K562 (cell line): ENCODE results near the gene DTX3. TPM values are rescaled to one million over a fixed set of nuclear protein-coding genes. Genes with fewer than 3 reads are reported as not detected.
"Not testable (repeated sequence)": the region's sequence is repeated elsewhere in the genome, so short reads cannot be mapped to it uniquely, and the experiment has no call there.

ENCODE experiments used
- ATAC-seq: fragments of 200-7000 bp; cut with Tn5 transposase; 3 replicates; pipeline ENCODE4 v1.9.1; 2020; ENCODE audit warnings: moderate library complexity
- BruUV-seq: library from RNA; stranded (reverse); fragments of 400-500 nt; replicated peaks from 2 replicates; lab custom pipeline; 2021; lab: Mats Ljungman, UMichigan
- CTCF ChIA-PET: fragments of 300-600 bp; formaldehyde crosslinking; extraction: SDS; loops from one replicate; lab custom pipeline; 2021; ENCODE audit warnings: low intra/inter-chr PET ratio; lab: Yijun Ruan, JAX
- POLR2A ChIA-PET: fragments of 300-600, 350-650 bp; sonication (Branson Sonifier 250); formaldehyde crosslinking; extraction: SDS; loops from one replicate; lab custom pipeline; 2021; ENCODE audit warnings: antibody characterized with exemption, inconsistent platforms; lab: Yijun Ruan, JAX
- DNase-seq, 4 experiments: peaks; one replicate each; pipeline versions ENCODE4 v3.0.0 to v3.0.0-alpha.2; 2011 to 2018; ENCODE audit warnings: low spot score in 3 of 4, mixed read lengths in 3 of 4; ENCODE audit errors: extremely low read depth in 1 of 4
- FAIRE-seq: peaks from 2 replicates; lab custom pipeline; 2011; peaks lifted over from hg19 to GRCh38; lab: Jason Lieb, UNC
- H2AFZ ChIP-seq: 2 replicates; pipeline ENCODE4 v1.6.0; 2011; ENCODE audit warnings: low read depth, low read length, control low read depth, inconsistent platforms
- H3K27ac ChIP-seq: fragments of 200-600 bp; 3 replicates; pipeline ENCODE4 v1.8.0; 2011; ENCODE audit warnings: low read depth, mild to moderate bottlenecking, control low read depth, inconsistent platforms, low read length, moderate library complexity, mixed read lengths; ENCODE audit errors: extremely low read depth
- H3K27me3 ChIP-seq, 2 experiments: fragments of 300-600 bp in 1 of 2; 2 replicates in 1 of 2; 3 replicates in 1 of 2; pipeline versions ENCODE4 v1.6.0 to v1.8.0; 2011; ENCODE audit warnings: inconsistent platforms in 2 of 2, low read length in 2 of 2, mild to moderate bottlenecking in 1 of 2, mixed read lengths in 1 of 2, moderate library complexity in 1 of 2; ENCODE audit not compliant: control insufficient read depth in 2 of 2, insufficient read depth in 2 of 2
- H3K36me3 ChIP-seq: fragments of 300-600 bp; 3 replicates; pipeline ENCODE4 v1.8.0; 2011; ENCODE audit warnings: mild to moderate bottlenecking, low read length, inconsistent platforms; ENCODE audit not compliant: control insufficient read depth, insufficient read depth
- H3K4me1 ChIP-seq, 2 experiments: fragments of 200-600 bp in 1 of 2; replicated peaks in 1 of 2; 2 replicates in 1 of 2; 3 replicates in 1 of 2; pipeline versions ENCODE4 v1.5.1 to v1.8.0; 2011; ENCODE audit warnings: inconsistent platforms in 2 of 2, low read length in 2 of 2, mild to moderate bottlenecking in 1 of 2, mixed read lengths in 1 of 2, moderate library complexity in 1 of 2; ENCODE audit not compliant: control insufficient read depth in 2 of 2, insufficient read depth in 2 of 2
- H3K4me2 ChIP-seq: 2 replicates; pipeline ENCODE4 v1.6.1; 2011; ENCODE audit warnings: low read length, control low read depth, inconsistent platforms, mixed read lengths; ENCODE audit not compliant: insufficient read depth
- H3K4me3 ChIP-seq: fragments of 200-600 bp; sonication (generic), shearing (Covaris generic); 2 replicates; pipeline ENCODE4 v1.5.1; 2016; ENCODE audit warnings: control low read depth, inconsistent platforms
- H3K79me2 ChIP-seq: fragments of 200-600 bp; 3 replicates; pipeline ENCODE4 v1.8.0; 2011; ENCODE audit warnings: low read length, inconsistent platforms; ENCODE audit not compliant: control insufficient read depth, insufficient read depth
- H3K9ac ChIP-seq, 2 experiments: 2 replicates each; pipeline versions ENCODE4 v1.6.0 to v1.6.1; 2011; ENCODE audit warnings: low read depth in 2 of 2, low read length in 2 of 2, control low read depth in 1 of 2, inconsistent platforms in 1 of 2, mild to moderate bottlenecking in 1 of 2, mixed read lengths in 1 of 2; ENCODE audit not compliant: insufficient read depth in 1 of 2
- H3K9me1 ChIP-seq: one replicate; pipeline ENCODE4 v1.6.0; 2011; ENCODE audit warnings: inconsistent platforms, mild to moderate bottlenecking, low read length, moderate library complexity; ENCODE audit not compliant: control insufficient read depth, insufficient read depth
- H3K9me3 ChIP-seq: replicated peaks from 2 replicates; pipeline ENCODE4 v1.5.1; 2011; ENCODE audit warnings: low read depth, low read length, inconsistent platforms; ENCODE audit not compliant: control insufficient read depth, insufficient read depth
- H4K20me1 ChIP-seq: replicated peaks from 2 replicates; pipeline ENCODE4 v1.6.1; 2011; ENCODE audit warnings: low read length, inconsistent platforms, mixed read lengths; ENCODE audit not compliant: control insufficient read depth, insufficient read depth
- AFF4 ChIP-seq: sonication (generic); formaldehyde crosslinking; IDR thresholded peaks from 2 replicates; pipeline ENCODE4 v1.8.0; 2023; ENCODE audit warnings: mild to moderate bottlenecking, missing genetic modification reagents
- POLR2G ChIP-seq: fragments of 200-400 bp; formaldehyde crosslinking; IDR thresholded peaks from 2 replicates; pipeline ENCODE4 v1.6.1; 2017; ENCODE audit warnings: low read depth, mild to moderate bottlenecking, antibody characterized with exemption, low read length, moderate library complexity
- WGBS: fragments of 100-300 bp; shearing (Covaris generic); methylation state at CpG from one replicate; pipeline ENCODE4 v1.1.6; 2016; ENCODE audit warnings: low coverage, mixed read lengths; ENCODE audit not compliant: insufficient coverage; ENCODE audit errors: missing lambda C conversion rate; 5-methylcytosine and 5-hydroxymethylcytosine counted together
- in situ Hi-C: fragments of 300-500 bp; cut with MboI; formaldehyde crosslinking; loops from 4 replicates; pipeline ENCODE4 v1.15.0; 2018; ENCODE audit warnings: inconsistent platforms, mixed read lengths
- intact Hi-C: fragments of 100-400 bp; cut with micrococcal nuclease; formaldehyde crosslinking; loops from 2 replicates; pipeline ENCODE4 v1.14.2; 2022
- polyA plus RNA-seq, 8 experiments: library from polyadenylated mRNA; depleted of rRNA in 4 of 8; stranded (reverse) in 5 of 8; unstranded in 3 of 8; fragments of >200 nt; fragmentation: Nextera tagmentation in 2 of 8; fragmentation: Illumina TruSeq in 1 of 8; extraction: Ambion mirVana in 2 of 8; extraction: Trizol in 1 of 8; gene quantifications; 2 replicates each; pipeline versions ENCODE4 v1.2.1 to v1.2.3, GENCODE V29; 2011 to 2014; ENCODE audit warnings: inconsistent platforms in 1 of 8, missing spikeins in 1 of 8
- total RNA-seq, 7 experiments: library from RNA; depleted of rRNA in 6 of 7; stranded (reverse); fragments of >200 nt in 6 of 7; fragmentation: Illumina TruSeq in 2 of 7; extraction: Trizol in 2 of 7; gene quantifications; 2 replicates each; pipeline versions ENCODE4 v1.2.1 to v1.2.3, GENCODE V29; 2011 to 2021; ENCODE audit warnings: low replicate concordance in 1 of 7

DTX3 gene
- total and polyA plus RNA-seq, 9 of the 15 experiments (the other 6 are each of a cell fraction or from before 2014, with no cell fraction given) = 0.03 to 0.09 (median 0.06) TPM; not detected in 6

- peaks cover 47% of the 10 kb centered on the region; the same call in 2 of the 3 replicates for H3K36me3 ChIP-seq
- no TSS peak for BruUV-seq
- no peaks in the 10 kb centered on the region for H3K27me3 ChIP-seq
- WGBS = 86% methylated on average over 18 of the region's 18 CpGs
- no peak for DNase-seq
- in situ Hi-C loops = no loop called here
- H3K9me1 ChIP-seq = no peaks in the 10 kb centered on the region
- no peak overlapping the region for H2AFZ ChIP-seq
- FAIRE-seq = no peak
- H4K20me1 ChIP-seq = no peaks in the 10 kb centered on the region
- POLR2A ChIA-PET = no interaction called here
- intact Hi-C loops = no loop called here
- H3K4me3 ChIP-seq = no peak overlapping the region
- TF ChIP-seq POLR2G = 0 out of 2 replicates have a peak, but pooled peaks have one; percentile 15
- no peak for TF ChIP-seq AFF4
- TF ChIP-seq, all 486 proteins: peak for 1
- Histone ChIP-seq H3K79me2 (no peaks in the 10 kb centered on the region), H3K27ac (no peak overlapping the region), H3K9me3 (no peaks in the 10 kb centered on the region), H3K4me1 (no peaks in the 10 kb centered on the region), H3K9ac (0 out of 4 replicates have a peak overlapping the region, but pooled peaks of 1 of the 2 experiments have one; percentile 33), H3K4me2 (no peak overlapping the region)
- no peak for ATAC-seq
- CTCF ChIA-PET = no interaction called here
Observed at GRCh38 chr12:57569858-57570257, 34.8 kb upstream of the DTX3 start.

DNA sequence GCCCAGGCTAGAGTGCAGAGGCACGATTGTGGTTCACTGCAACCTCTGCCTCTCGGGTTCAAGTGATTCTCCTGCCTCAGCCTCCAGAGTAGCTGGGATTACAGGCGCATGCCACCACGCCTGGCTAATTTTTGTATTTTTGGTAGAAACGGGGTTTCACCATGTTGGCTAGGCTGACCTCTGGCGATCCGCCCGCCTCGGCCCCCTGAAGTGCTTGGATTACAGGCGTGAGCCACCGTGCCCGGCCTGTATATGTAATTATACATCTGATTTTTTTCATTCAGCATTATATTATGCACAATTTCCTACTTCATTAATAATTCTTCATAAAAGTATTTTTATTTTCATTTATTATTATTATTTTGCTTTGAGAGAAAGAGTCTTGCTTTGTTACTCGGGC, 34.2 kb upstream of the DTX3 start:
- CTCF ChIA-PET, H3K4me3 ChIP-seq, in situ Hi-C loops, DNase-seq, H3K79me2 ChIP-seq, H2AFZ ChIP-seq, H3K27me3 ChIP-seq, FAIRE-seq, BruUV-seq, H3K4me2 ChIP-seq, H3K9me3 ChIP-seq, H3K4me1 ChIP-seq, H3K9ac ChIP-seq, H3K27ac ChIP-seq, H3K9me1 ChIP-seq, H4K20me1 ChIP-seq, ATAC-seq, intact Hi-C loops: not testable (repeated sequence)
- 93% methylated on average over 13 of the region's 13 CpGs for WGBS
- peaks cover 53% of the 10 kb centered on the region; the same call in 2 of the 3 replicates for H3K36me3 ChIP-seq
- POLR2A ChIA-PET = interaction anchor here (0.7 to 0.8 kb wide), 2 partner anchors 10 to 21 kb away, joined by 3 read pairs; no protein-coding TSS in a partner anchor
